HG03159 (cell line): ENCODE results near the gene SDF4.

Experiments
- ATAC-seq: cut with Tn5 transposase; IDR thresholded peaks from one replicate; pipeline ENCODE4 v1.9.1; 2021; ENCODE audit warnings: mild to moderate bottlenecking, moderate library complexity; ENCODE audit not compliant: unreplicated experiment

SDF4 gene

DNA sequence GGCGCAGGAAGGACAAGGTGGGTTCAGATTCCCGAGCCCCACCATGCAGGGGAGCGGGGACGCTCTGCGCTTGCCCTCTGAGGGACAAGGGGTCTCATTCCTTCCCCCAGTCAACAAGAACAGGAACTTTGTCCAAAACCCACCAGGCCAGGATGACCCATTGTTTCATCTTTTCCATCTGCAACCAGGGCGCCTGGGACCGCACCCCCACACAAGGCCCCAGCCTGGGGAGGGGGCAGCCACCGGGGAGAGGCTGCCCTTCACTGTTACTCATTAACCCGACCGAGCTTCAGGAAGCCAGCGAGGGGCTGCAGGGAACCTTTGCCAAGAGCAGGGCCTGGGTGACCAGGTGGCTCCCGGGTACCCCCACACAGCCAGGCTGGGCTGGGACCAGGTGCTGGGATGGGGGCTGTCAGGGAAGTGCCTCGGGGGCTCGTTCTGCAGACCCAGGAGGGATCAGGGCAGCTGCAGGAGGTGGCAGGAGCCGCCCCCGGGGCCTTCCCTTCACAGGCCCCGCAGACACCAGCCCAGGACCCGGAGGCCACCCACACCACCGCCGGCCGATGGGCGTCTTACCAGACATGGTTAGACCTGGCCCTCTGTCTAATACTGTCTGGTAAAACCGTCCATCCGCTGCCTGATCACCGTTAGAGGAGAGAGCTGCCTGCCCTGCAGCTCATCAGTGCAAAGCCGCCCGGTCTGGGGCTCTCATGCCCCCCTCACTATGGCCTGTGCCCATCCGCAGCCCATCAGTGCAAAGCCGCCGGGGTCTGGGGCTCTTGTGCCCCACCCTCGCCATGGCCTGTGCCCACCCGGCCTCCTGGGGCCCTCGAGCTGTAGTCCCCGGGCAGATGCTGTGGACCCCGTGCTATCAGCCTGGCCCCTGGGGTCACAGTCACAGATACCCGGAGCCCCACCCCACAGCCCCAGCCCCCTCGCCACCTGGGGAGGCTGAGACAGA is 63.1 kb downstream of the SDF4 start:
- ATAC-seq, result no peak

DNA sequence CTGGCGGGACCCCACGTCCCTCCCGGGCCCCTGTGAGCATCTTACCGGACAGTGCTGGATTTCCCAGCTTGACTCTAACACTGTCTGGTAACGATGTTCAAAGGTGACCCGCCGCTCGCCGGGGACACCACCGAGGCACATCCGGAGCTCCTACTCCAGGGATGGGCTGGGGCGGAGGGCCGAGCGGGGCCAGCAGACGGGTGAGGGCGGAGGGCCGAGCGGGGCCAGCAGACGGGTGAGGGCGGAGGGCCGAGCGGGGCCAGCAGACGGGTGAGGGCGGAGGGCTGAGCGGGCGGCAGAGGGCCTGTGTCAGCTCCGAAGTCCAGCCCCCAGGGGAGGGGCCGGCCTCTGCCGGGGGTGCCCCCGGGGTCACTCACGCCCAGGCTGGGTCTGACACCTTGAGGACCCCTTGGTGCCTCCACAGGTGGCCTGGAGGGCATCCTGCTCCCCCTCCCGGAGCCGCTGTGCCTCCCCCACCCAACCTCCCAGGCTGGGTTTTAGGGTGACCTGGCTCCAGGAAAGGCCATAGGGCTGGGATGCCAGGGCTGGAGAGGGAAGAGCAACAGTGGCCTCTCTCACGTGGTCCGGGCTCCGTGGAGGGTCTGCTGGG is 63.9 kb downstream of the SDF4 start:
- no peak for ATAC-seq

DNA sequence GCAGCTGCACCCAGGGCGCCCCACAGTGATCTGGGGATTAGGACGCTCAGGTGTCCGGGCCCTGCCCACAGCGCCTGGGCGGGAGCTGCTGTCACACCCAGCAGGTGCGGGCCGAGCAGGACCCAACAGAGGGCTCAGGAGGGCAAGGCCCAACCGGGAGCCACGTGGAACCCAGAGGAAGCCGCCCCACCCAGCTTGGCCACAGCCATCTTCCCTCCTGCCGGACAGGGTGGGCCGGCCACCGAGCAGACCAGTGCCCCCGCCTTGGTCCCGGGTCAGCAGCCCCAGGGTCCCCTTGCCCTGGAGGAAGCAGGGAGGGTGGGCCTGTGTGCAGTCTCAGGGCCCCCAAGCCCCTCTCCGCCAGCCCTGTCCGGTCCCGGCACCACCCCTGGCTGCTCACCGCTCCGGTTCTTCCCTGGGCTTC is 64.4 kb downstream of the SDF4 start:
- ATAC-seq, result no peak
